Ishikawa (cell line): ENCODE data around the gene RABEP1.

Experiments used
- CEBPB ChIP-seq: IDR thresholded peaks from 2 replicates; pipeline ENCODE4 v1.6.1; 2012
- CREB1 ChIP-seq: IDR thresholded peaks from 2 replicates; pipeline ENCODE4 v1.6.1; 2012; ENCODE audit warnings: low read depth
- EGR1 ChIP-seq: IDR thresholded peaks from 2 replicates; pipeline ENCODE4 v1.6.1; 2012
- EP300 ChIP-seq: IDR thresholded peaks from 2 replicates; pipeline ENCODE4 v1.6.1; 2012; ENCODE audit warnings: borderline replicate concordance
- FOXM1 ChIP-seq: IDR thresholded peaks from 2 replicates; pipeline ENCODE4 v1.6.1; 2012; ENCODE audit warnings: low read depth, borderline replicate concordance
- MAX ChIP-seq: IDR thresholded peaks from 2 replicates; pipeline ENCODE4 v1.6.1; 2012
- NFIC ChIP-seq: IDR thresholded peaks from 2 replicates; pipeline ENCODE4 v1.6.1; 2012
- RAD21 ChIP-seq: IDR thresholded peaks from 2 replicates; pipeline ENCODE4 v1.6.1; 2012; ENCODE audit warnings: low read depth
- REST ChIP-seq: IDR thresholded peaks from 2 replicates; pipeline ENCODE4 v1.6.1; 2012; ENCODE audit warnings: low read depth, mild to moderate bottlenecking
- TAF1 ChIP-seq: IDR thresholded peaks from 2 replicates; pipeline ENCODE4 v1.6.1; 2012; ENCODE audit warnings: low read depth, mild to moderate bottlenecking
- TCF12 ChIP-seq: IDR thresholded peaks from 2 replicates; pipeline ENCODE4 v1.6.1; 2012; ENCODE audit warnings: low read depth
- TEAD4 ChIP-seq: IDR thresholded peaks from 2 replicates; pipeline ENCODE4 v1.6.1; 2012
- USF1 ChIP-seq: IDR thresholded peaks from 2 replicates; pipeline ENCODE4 v1.6.1; 2012
- YY1 ChIP-seq: IDR thresholded peaks from 2 replicates; pipeline ENCODE4 v1.6.1; 2012; ENCODE audit warnings: low read depth
- ZBTB7A ChIP-seq: IDR thresholded peaks from 2 replicates; pipeline ENCODE4 v1.6.1; 2012; ENCODE audit warnings: low read depth

The RABEP1 gene

GRCh38 chr17:5354310-5354709 lies 72.2 kb downstream of the RABEP1 start:
- TF ChIP-seq NFIC = no peak
- TF ChIP-seq TAF1 = no peak
- no peak for TF ChIP-seq USF1
- no peak for TF ChIP-seq FOXM1
- TF ChIP-seq CEBPB = no peak
- TF ChIP-seq ZBTB7A = no peak
- TF ChIP-seq EGR1 = no peak
- no peak for TF ChIP-seq YY1
- TF ChIP-seq MAX = no peak
- no peak for TF ChIP-seq CREB1

- no peak for TF ChIP-seq CEBPB
- TF ChIP-seq TEAD4 = no peak
- no peak for TF ChIP-seq TAF1
- TF ChIP-seq MAX = no peak
- TF ChIP-seq EP300 = no peak
- TF ChIP-seq YY1 = no peak
- no peak for TF ChIP-seq CREB1
Measured at GRCh38 chr17:5354886-5355415, 72.9 kb downstream of the RABEP1 start.

- no peak for TF ChIP-seq TAF1
- no peak for TF ChIP-seq CREB1
- TF ChIP-seq ZBTB7A = no peak
- no peak for TF ChIP-seq FOXM1
- no peak for TF ChIP-seq RAD21
- TF ChIP-seq MAX = no peak
- no peak for TF ChIP-seq CEBPB
- TF ChIP-seq NFIC = no peak
- TF ChIP-seq REST = no peak
Measured at GRCh38 chr17:5355421-5356129, 73.5 kb downstream of the RABEP1 start.

GRCh38 chr17:5361426-5361825 lies 79.3 kb downstream of the RABEP1 start:
- TF ChIP-seq CREB1 (no peak), ZBTB7A (no peak), TEAD4 (no peak), EGR1 (no peak), USF1 (no peak), TCF12 (no peak), TAF1 (no peak), RAD21 (no peak), MAX (no peak), EP300 (no peak), FOXM1 (no peak), REST (no peak), CEBPB (no peak), YY1 (no peak), NFIC (no peak)

GRCh38 chr17:5362162-5362811 lies 80.2 kb downstream of the RABEP1 start:
- TF ChIP-seq EP300 (no peak), CEBPB (no peak), CREB1 (no peak), YY1 (no peak), RAD21 (no peak), MAX (no peak), TEAD4 (no peak), FOXM1 (no peak), TAF1 (no peak)
